ENCODE measurements around the gene EXD3. TPM values are rescaled to one million over a fixed set of nuclear protein-coding genes. Genes with fewer than 3 reads are reported as not detected.

EXD3 gene
- total RNA-seq, 1 experiment from 2014 or later = 15.3 TPM

- Histone ChIP-seq H3K23me2 (ENCODE audit: insufficient read length, low read depth, low read length, poor library complexity, severe bottlenecking) (peaks cover 3% of the 10 kb centered on the region), H2BK20ac (ENCODE audit: low read depth, low read length, poor library complexity, severe bottlenecking) (no peak overlapping the region), H3K9me3 (ENCODE audit: control insufficient read depth, low read depth, low read length) (no peaks in the 10 kb centered on the region), H4K20me1 (ENCODE audit: control insufficient read depth, insufficient read depth, insufficient read length) (no peaks in the 10 kb centered on the region), H3K27me3 (ENCODE audit: insufficient read depth, low read length) (no peaks in the 10 kb centered on the region), H2BK12ac (ENCODE audit: insufficient read length, low read depth, low read length) (no peak overlapping the region), H3K23ac (ENCODE audit: insufficient read length, low read depth, low read length) (no peak overlapping the region), H2AK5ac (ENCODE audit: insufficient read length, low read length) (no peak overlapping the region), H3K4me1 (ENCODE audit: insufficient read depth, low read length) (no peaks in the 10 kb centered on the region), H3K9ac (ENCODE audit: extremely low read depth, insufficient read length, low read length) (no peak overlapping the region), H3K79me2 (ENCODE audit: insufficient read depth, low read length) (no peaks in the 10 kb centered on the region), H2BK120ac (ENCODE audit: low read depth, low read length, poor library complexity, severe bottlenecking) (no peak overlapping the region), H2BK15ac (ENCODE audit: low read depth, low read length) (no peak overlapping the region), H3K4me2 (ENCODE audit: insufficient read depth, insufficient read length, low read length) (no peak overlapping the region), H2BK5ac (ENCODE audit: insufficient read length, low read length) (no peak overlapping the region), H3K79me1 (ENCODE audit: insufficient read depth, low read depth, low read length, poor library complexity, severe bottlenecking) (no peaks in the 10 kb centered on the region), H3T11ph (ENCODE audit: low read length) (no peak overlapping the region), H4K8ac (replicated peaks; ENCODE audit: insufficient read length, low read depth, low read length) (no peak overlapping the region), H4K5ac (ENCODE audit: insufficient read length, low read depth, low read length) (no peak overlapping the region), H2AFZ (ENCODE audit: low read length) (no peak overlapping the region), H3K56ac (ENCODE audit: insufficient read length, low read depth, low read length) (no peak overlapping the region), H3K14ac (ENCODE audit: insufficient read depth, low read length) (no peak overlapping the region), H4K91ac (ENCODE audit: insufficient read length, low read depth, low read length) (no peak overlapping the region), H3K27ac (ENCODE audit: insufficient read length, low read depth, low read length) (no peak overlapping the region), H3K4ac (ENCODE audit: low read depth, low read length) (no peak overlapping the region), H3K18ac (ENCODE audit: insufficient read length, low read depth, low read length) (no peak overlapping the region)
- Mint-ChIP-seq H3K9me3 (peaks cover 10 to 13% of the 10 kb centered on the region in 2 experiments), H3K27ac (no peak overlapping the region; a peak in 1 of 7 replicates), H3K4me1 (0 out of 4 replicates have a peak, but pooled peaks cover 0 to 2% of the 10 kb centered on the region in 2 experiments), H3K4me3 (no peak overlapping the region), H3K36me3 (ENCODE audit: insufficient read depth in 1 of 3, low read depth in 3 of 3) (peaks cover 12 to 20% (median 19%) of the 10 kb centered on the region in 3 experiments), H3K27me3 (ENCODE audit: low read depth) (peaks cover 6% of the 10 kb centered on the region)
- DNase-seq = no peak
- WGBS (ENCODE audit: extremely low coverage, insufficient read length, low lambda C conversion rate) = no CpG with 5 or more reads among the region's 11 CpGs
- TF ChIP-seq, protein P1, sequence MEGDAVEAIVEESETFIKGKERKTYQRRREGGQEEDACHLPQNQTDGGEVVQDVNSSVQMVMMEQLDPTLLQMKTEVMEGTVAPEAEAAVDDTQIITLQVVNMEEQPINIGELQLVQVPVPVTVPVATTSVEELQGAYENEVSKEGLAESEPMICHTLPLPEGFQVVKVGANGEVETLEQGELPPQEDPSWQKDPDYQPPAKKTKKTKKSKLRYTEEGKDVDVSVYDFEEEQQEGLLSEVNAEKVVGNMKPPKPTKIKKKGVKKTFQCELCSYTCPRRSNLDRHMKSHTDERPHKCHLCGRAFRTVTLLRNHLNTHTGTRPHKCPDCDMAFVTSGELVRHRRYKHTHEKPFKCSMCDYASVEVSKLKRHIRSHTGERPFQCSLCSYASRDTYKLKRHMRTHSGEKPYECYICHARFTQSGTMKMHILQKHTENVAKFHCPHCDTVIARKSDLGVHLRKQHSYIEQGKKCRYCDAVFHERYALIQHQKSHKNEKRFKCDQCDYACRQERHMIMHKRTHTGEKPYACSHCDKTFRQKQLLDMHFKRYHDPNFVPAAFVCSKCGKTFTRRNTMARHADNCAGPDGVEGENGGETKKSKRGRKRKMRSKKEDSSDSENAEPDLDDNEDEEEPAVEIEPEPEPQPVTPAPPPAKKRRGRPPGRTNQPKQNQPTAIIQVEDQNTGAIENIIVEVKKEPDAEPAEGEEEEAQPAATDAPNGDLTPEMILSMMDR (conservative IDR thresholded peaks at IDR 0.05) = no peak
Observed at GRCh38 chr9:137402746-137403145, 20.2 kb downstream of the EXD3 start.
